A549 (cell line): ENCODE results near the gene RAB3C. TPM values are rescaled to one million over a fixed set of nuclear protein-coding genes. Genes with fewer than 3 reads are reported as not detected.
A peak's percentile ranks its signal among the peaks of the same experiment; 100 is the strongest.

Experiments
- ATAC-seq, 2 experiments: fragments of 200-7000 bp in 1 of 2; fragments of >200 bp in 1 of 2; cut with Nextera tagmentation in 1 of 2; cut with Tn5 transposase in 1 of 2; 3 replicates each; pipeline versions ENCODE4 v1.8.0 to v1.9.1; 2018 to 2020; ENCODE audit warnings: mild to moderate bottlenecking in 1 of 2, moderate library complexity in 1 of 2
- CTCF ChIA-PET: fragments of 300-600 bp; sonication (Branson Sonifier 250); formaldehyde crosslinking; extraction: SDS; loops from one replicate; lab custom pipeline; 2021; ENCODE audit warnings: antibody characterized with exemption, inconsistent platforms; lab: Yijun Ruan, JAX
- POLR2A ChIA-PET: fragments of 350-600 bp; formaldehyde crosslinking; extraction: SDS; loops from one replicate; lab custom pipeline; 2021; ENCODE audit warnings: antibody characterized with exemption, inconsistent platforms; lab: Yijun Ruan, JAX
- DNase-seq, 2 experiments: peaks; one replicate each; pipeline versions ENCODE4 v3.0.0 to v3.0.0-alpha.2; 2011 to 2016; ENCODE audit warnings: low read depth in 1 of 2, low spot score in 1 of 2
- FAIRE-seq: peaks from 2 replicates; lab custom pipeline; 2011; peaks lifted over from hg19 to GRCh38; lab: Jason Lieb, UNC
- H3K27ac ChIP-seq, 2 experiments: fragments of >200 bp; sonication (Bioruptor Twin); formaldehyde crosslinking; 3 replicates each; pipeline ENCODE4 v1.5.1; 2016 to 2017
- H3K4me1 ChIP-seq: fragments of >200 bp; sonication (Bioruptor Twin); formaldehyde crosslinking; 3 replicates; pipeline ENCODE4 v1.6.1; 2016
- H3K4me2 ChIP-seq: fragments of >200 bp; sonication (Bioruptor Twin); formaldehyde crosslinking; 3 replicates; pipeline ENCODE4 v1.6.1; 2016
- H3K4me3 ChIP-seq: fragments of >200 bp; sonication (Bioruptor Twin); formaldehyde crosslinking; 3 replicates; pipeline ENCODE4 v1.5.1; 2016
- H3K9me3 ChIP-seq: fragments of >200 bp; sonication (Bioruptor Twin); formaldehyde crosslinking; 3 replicates; pipeline ENCODE4 v1.6.1; 2016
- BHLHE40 ChIP-seq: IDR thresholded peaks from 2 replicates; pipeline ENCODE4 v1.6.1; 2012; ENCODE audit warnings: low read depth, low read length, inconsistent platforms
- CBX8 ChIP-seq: fragments of 200-600 bp; sonication (generic); IDR thresholded peaks from 2 replicates; pipeline ENCODE4 v1.6.1; 2016
- CHD4 ChIP-seq: fragments of 200-600 bp; sonication (generic); IDR thresholded peaks from 2 replicates; pipeline ENCODE4 v1.6.1; 2016; ENCODE audit warnings: antibody characterized with exemption, mild to moderate bottlenecking, borderline replicate concordance
- EHMT2 ChIP-seq: fragments of 200-600 bp; sonication (generic); IDR thresholded peaks from 2 replicates; pipeline ENCODE4 v1.6.1; 2016; ENCODE audit warnings: antibody characterized with exemption, low read depth, mild to moderate bottlenecking, moderate library complexity
- FOSB ChIP-seq: fragments of 250-450 bp; sonication (Bioruptor Pico); IDR thresholded peaks from 2 replicates; pipeline ENCODE4 v1.5.0; 2020; ENCODE audit warnings: mild to moderate bottlenecking, moderate library complexity
- FOXS1 ChIP-seq: fragments of 250-450 bp; sonication (Bioruptor Pico); IDR thresholded peaks from 2 replicates; pipeline ENCODE4 v1.5.0; 2020; ENCODE audit warnings: mild to moderate bottlenecking, moderate library complexity
- HEYL ChIP-seq: fragments of 250-450 bp; sonication (Bioruptor Pico); IDR thresholded peaks from 2 replicates; pipeline ENCODE4 v1.8.0; 2021; ENCODE audit warnings: mild to moderate bottlenecking, moderate library complexity
- HOXB13 ChIP-seq: fragments of 250-450 bp; sonication (Bioruptor Pico); IDR thresholded peaks from 2 replicates; pipeline ENCODE4 v1.5.0; 2020; ENCODE audit warnings: low read depth, mild to moderate bottlenecking, moderate library complexity
- JUNB ChIP-seq: fragments of >200 bp; sonication (Bioruptor Twin); formaldehyde crosslinking; IDR thresholded peaks from 2 replicates; pipeline ENCODE4 v1.6.1; 2016
- KDM1A ChIP-seq: fragments of 200-600 bp; sonication (generic); IDR thresholded peaks from 2 replicates; pipeline ENCODE4 v1.6.1; 2016; ENCODE audit warnings: low read depth, mild to moderate bottlenecking
- KDM5A ChIP-seq: fragments of 200-600 bp; sonication (generic); IDR thresholded peaks from 2 replicates; pipeline ENCODE4 v1.6.1; 2016; ENCODE audit warnings: antibody characterized with exemption, mild to moderate bottlenecking
- MAFK ChIP-seq: fragments of 450-650 bp; IDR thresholded peaks from 2 replicates; pipeline ENCODE4 v1.6.1; 2014; ENCODE audit not compliant: partially characterized antibody
- MAZ ChIP-seq: fragments of 150-350 bp; IDR thresholded peaks from 2 replicates; pipeline ENCODE4 v1.6.1; 2014; ENCODE audit warnings: antibody characterized with exemption, low read depth, low read length, borderline replicate concordance
- NPAS2 ChIP-seq: fragments of 250-450 bp; sonication (Bioruptor Pico); IDR thresholded peaks from 2 replicates; pipeline ENCODE4 v1.8.0; 2022; ENCODE audit warnings: mild to moderate bottlenecking, moderate library complexity, borderline replicate concordance
- NR3C1 ChIP-seq: fragments of >200 bp; sonication (Bioruptor Twin); formaldehyde crosslinking; IDR thresholded peaks from 3 replicates; pipeline ENCODE4 v1.6.1; 2017
- POLR2A ChIP-seq: IDR thresholded peaks from 2 replicates; pipeline ENCODE4 v1.6.1; 2012; ENCODE audit warnings: mild to moderate bottlenecking, low read length
- POLR2AphosphoS2 ChIP-seq: conservative IDR thresholded peaks from 2 replicates; pipeline ENCODE4 v1.6.1; 2012; ENCODE audit warnings: low read length, improper control_type of control experiment, inconsistent platforms
- RAD21 ChIP-seq, 2 experiments: fragments of >200 bp in 1 of 2; sonication (Bioruptor Twin) in 1 of 2; formaldehyde crosslinking in 1 of 2; IDR thresholded peaks in 1 of 2; conservative IDR thresholded peaks in 1 of 2; 2 replicates in 1 of 2; 3 replicates in 1 of 2; pipeline ENCODE4 v1.6.1; 2012 to 2018; ENCODE audit warnings: inconsistent platforms in 1 of 2
- RCOR1 ChIP-seq: fragments of 150-350 bp; IDR thresholded peaks from 2 replicates; pipeline ENCODE4 v1.6.1; 2014; ENCODE audit warnings: antibody characterized with exemption, low read length, low read depth
- RFX5 ChIP-seq: fragments of 450-650 bp; IDR thresholded peaks from 2 replicates; pipeline ENCODE4 v1.7.1; 2014; ENCODE audit warnings: antibody characterized with exemption, mild to moderate bottlenecking, moderate library complexity
- RNF2 ChIP-seq: fragments of 200-600 bp; sonication (generic); IDR thresholded peaks from 2 replicates; pipeline ENCODE4 v1.6.1; 2016; ENCODE audit warnings: low read depth, mild to moderate bottlenecking, antibody characterized with exemption, moderate library complexity, borderline replicate concordance
- SMC3 ChIP-seq: fragments of >200 bp; sonication (Bioruptor Twin); formaldehyde crosslinking; IDR thresholded peaks from 3 replicates; pipeline ENCODE4 v1.6.1; 2018; ENCODE audit warnings: inconsistent platforms
- TFCP2L1 ChIP-seq: fragments of 250-450 bp; sonication (Bioruptor Pico); IDR thresholded peaks from 2 replicates; pipeline ENCODE4 v1.5.0; 2021; ENCODE audit warnings: mild to moderate bottlenecking
- TP53 ChIP-seq: fragments of 250-450 bp; sonication (Bioruptor Pico); IDR thresholded peaks from 2 replicates; pipeline ENCODE4 v1.5.0; 2021; ENCODE audit warnings: mild to moderate bottlenecking, moderate library complexity
- ZNF302 ChIP-seq: fragments of 250-450 bp; sonication (Bioruptor Pico); IDR thresholded peaks from 2 replicates; pipeline ENCODE4 v1.9.0; 2021; ENCODE audit warnings: inconsistent platforms, mild to moderate bottlenecking, moderate library complexity
- ZSCAN20 ChIP-seq: fragments of 250-450 bp; sonication (Bioruptor Pico); IDR thresholded peaks from 2 replicates; pipeline ENCODE4 v1.8.0; 2022; ENCODE audit warnings: mild to moderate bottlenecking, moderate library complexity
- WGBS: methylation state at CpG from one replicate; pipeline ENCODE4 v1.1.6; 2017; ENCODE audit errors: missing lambda C conversion rate; 5-methylcytosine and 5-hydroxymethylcytosine counted together
- polyA plus RNA-seq, 4 experiments: library from polyadenylated mRNA; depleted of rRNA in 3 of 4; stranded (reverse); fragments of >200 nt; fragmentation: RNase III in 1 of 4; extraction: RNeasy Plus Mini Kit Qiagen cat#74134 plus additional on column Dnase treatment in 1 of 4; gene quantifications; 2 replicates in 3 of 4; 3 replicates in 1 of 4; pipeline ENCODE4 v1.2.3, GENCODE V29; 2011 to 2017
- TF ChIP-seq, protein P1 (sequence below): fragments of 250-450 bp; sonication (Bioruptor Pico); IDR thresholded peaks from 2 replicates; pipeline ENCODE4 v1.5.0; 2020; ENCODE audit warnings: low read depth, mild to moderate bottlenecking, moderate library complexity
- TF ChIP-seq, protein P2 (sequence below): fragments of >200 bp; sonication (Bioruptor Twin); formaldehyde crosslinking; IDR thresholded peaks from 3 replicates; pipeline ENCODE4 v1.6.1; 2016

Gene RAB3C
- polyA plus RNA-seq, 2 of the 4 experiments (the other 2 are of a cell fraction), result not detected

DNA sequence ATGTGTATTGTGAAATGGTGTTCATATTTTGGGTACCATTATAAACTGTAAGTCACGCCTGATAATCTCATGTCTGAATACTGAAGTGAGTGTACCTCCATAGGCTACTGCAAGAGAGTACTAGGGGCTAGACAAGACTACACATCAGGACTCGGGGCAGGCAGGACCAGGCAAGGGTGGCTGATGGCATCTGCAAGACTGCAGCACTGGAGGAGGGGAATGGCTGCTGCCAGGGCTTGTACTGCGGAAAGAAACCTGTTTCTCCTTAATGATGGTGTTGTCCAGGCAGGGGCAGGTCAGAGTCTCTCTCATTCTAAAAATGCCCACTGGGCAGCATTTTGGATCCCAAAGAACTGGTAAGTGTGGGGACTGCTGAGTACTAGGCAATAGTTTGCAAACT is 172.5 kb downstream of the RAB3C start:
- WGBS, result 29% methylated on average over 3 of the region's 3 CpGs
- Histone ChIP-seq H3K4me1 (no peaks in the 10 kb centered on the region), H3K4me3 (no peak overlapping the region), H3K27ac (no peak overlapping the region), H3K4me2 (no peak overlapping the region), H3K9me3 (no peaks in the 10 kb centered on the region)
- DNase-seq (no peak), FAIRE-seq (no peak), ATAC-seq (0 out of 6 replicates have a peak, but pooled peaks of 1 of the 2 experiments have one; percentile 34)
- TF ChIP-seq KDM1A, result no peak
- no peak for TF ChIP-seq TFCP2L1 (CRISPR knock-in tag)
- TF ChIP-seq HOXB13, result no peak
- TF ChIP-seq NPAS2, result no peak
- TF ChIP-seq RNF2, result no peak
- TF ChIP-seq BHLHE40, result no peak
- TF ChIP-seq ZNF302 (CRISPR knock-in tag), result no peak
- TF ChIP-seq EHMT2, result no peak
- no peak for TF ChIP-seq POLR2A
- TF ChIP-seq FOSB (CRISPR knock-in tag), result no peak
- no peak for TF ChIP-seq NR3C1
- ChIA-PET POLR2A (no interaction called here), CTCF (no interaction called here)

DNA sequence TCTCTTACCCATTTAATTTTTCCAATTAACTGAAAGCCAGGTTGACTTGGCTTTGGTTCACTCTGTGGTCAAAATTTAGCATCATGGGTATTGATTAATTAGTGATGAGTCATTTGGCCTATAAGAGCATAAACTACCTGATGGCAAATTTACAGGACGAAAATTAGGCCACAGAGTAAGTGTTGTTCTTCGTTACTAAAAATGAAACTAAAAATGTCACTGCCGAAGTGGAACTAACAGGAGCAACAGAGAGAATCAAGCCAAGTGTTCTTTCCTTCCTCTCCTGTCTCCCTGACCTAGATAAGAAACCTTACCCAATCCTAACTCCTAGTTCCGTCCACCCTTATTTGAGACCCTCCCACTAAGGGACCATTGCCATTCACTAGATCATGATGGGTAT is 176.9 kb downstream of the RAB3C start:
- FAIRE-seq, result no peak
- CTCF ChIA-PET, result no interaction called here
- Histone ChIP-seq H3K27ac (no peak overlapping the region), H3K4me2 (peak overlapping the region; percentile 70), H3K4me1 (no peaks in the 10 kb centered on the region), H3K9me3 (no peaks in the 10 kb centered on the region), H3K4me3 (peak overlapping the region; percentile 27; the same call in 1 of the 3 replicates)
- no peak for ATAC-seq
- DNase-seq, result no peak
- POLR2A ChIA-PET, result no interaction called here
- WGBS, result 41% methylated on average over 4 of the region's 4 CpGs
- TF ChIP-seq RAD21 (conservative IDR thresholded peaks at IDR 0.05 in 1 of 2, IDR thresholded peaks at IDR 0.05 in 1 of 2) (no peak), CHD4 (no peak), RNF2 (no peak), RFX5 (no peak), POLR2AphosphoS2 (no peak)

DNA sequence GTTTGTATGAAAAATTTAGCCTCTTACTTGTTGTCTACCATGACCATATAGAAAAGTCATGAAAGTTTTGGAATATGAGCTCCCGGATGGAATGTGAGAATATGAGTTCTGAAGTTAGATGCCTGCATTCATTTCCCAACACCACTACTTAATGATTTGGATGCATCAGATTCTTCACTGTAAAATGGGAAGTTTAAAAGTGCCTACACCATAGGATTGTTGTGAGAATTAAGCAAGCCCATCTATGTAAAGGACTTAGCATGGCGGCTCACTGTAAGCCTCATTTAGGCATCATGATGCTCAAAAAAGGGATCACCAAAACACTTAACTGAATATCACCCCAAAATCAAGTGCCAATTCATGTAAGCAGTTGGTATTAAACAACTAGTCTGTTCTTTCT is 177.3 kb downstream of the RAB3C start:
- peak overlapping the region; percentile 70 for H3K4me2 ChIP-seq

DNA sequence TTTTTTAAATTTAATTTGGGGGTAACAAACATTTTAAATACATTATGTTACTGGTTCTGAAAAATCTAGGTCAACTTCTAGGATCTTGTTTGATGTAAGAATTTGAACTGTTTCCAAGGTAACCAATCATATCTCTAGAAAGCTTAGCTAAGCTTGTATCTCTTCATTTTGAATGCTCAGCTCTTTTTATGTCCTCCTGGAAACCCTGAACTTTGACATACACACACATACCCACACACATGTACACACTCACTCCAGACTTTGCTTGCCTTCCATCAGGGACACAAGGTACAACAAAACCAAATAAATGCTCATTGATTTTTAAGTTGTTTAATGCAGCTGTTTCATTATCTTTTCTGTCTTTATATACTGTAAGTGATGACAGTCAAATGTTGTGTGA is 178.5 kb downstream of the RAB3C start:
- no peak overlapping the region for H3K27ac ChIP-seq
- CTCF ChIA-PET, result no interaction called here
- no peak for FAIRE-seq
- ATAC-seq, result no peak
- TF ChIP-seq SMC3 (no peak), HOXB13 (no peak), EHMT2 (no peak), TP53 (no peak), ZNF302 (CRISPR knock-in tag) (no peak), MAFK (peak; percentile 2)
- TF ChIP-seq, all 56 proteins: peak for 1
- Histone ChIP-seq H3K4me3 (no peak overlapping the region), H3K9me3 (no peaks in the 10 kb centered on the region), H3K4me1 (no peaks in the 10 kb centered on the region), H3K4me2 (no peak overlapping the region)
- POLR2A ChIA-PET, result no interaction called here
- DNase-seq, result no peak

More for the DNA sequence above, 177.3 kb downstream of the RAB3C start:
- no peak overlapping the region for H3K27ac ChIP-seq
- POLR2A ChIA-PET, result no interaction called here
- 88% methylated on average over 2 of the region's 2 CpGs for WGBS
- H3K9me3 ChIP-seq, result no peaks in the 10 kb centered on the region
- no peak overlapping the region; the same call in 2 of the 3 replicates for H3K4me3 ChIP-seq
- CTCF ChIA-PET, result interaction anchor here (0.6 kb wide), 1 partner anchor 53 kb away, joined by 3 read pairs; no protein-coding TSS in a partner anchor
- H3K4me1 ChIP-seq, result no peaks in the 10 kb centered on the region
- FAIRE-seq (peak; percentile 74), ATAC-seq (no peak), DNase-seq (no peak)
- TF ChIP-seq ZSCAN20 (CRISPR knock-in tag), result no peak

DNA sequence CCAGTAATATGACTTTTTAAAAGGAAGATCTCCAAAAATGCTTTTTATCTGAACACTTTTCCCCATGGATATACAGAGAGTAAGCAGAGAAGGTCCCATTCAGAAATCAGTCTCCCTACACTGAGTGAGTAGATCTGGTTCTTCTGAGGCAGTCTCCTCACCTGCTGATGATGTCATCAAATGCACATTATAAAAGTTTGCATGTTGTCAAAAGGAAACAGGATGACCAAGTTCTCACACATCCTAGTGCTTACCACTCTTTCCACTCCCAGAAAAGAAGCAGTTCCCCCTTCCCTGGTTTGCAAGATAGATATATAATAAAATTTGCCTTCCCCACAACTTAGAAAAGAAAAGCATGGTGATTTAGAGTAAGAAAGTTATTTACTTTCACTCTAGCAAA is 180.5 kb downstream of the RAB3C start:
- ChIA-PET CTCF (interaction anchor here (0.6 kb wide), 1 partner anchor 21 kb away, joined by 3 read pairs; no protein-coding TSS in a partner anchor), POLR2A (no interaction called here)
- DNase-seq, result no peak
- Histone ChIP-seq H3K4me2 (no peak overlapping the region), H3K4me1 (no peaks in the 10 kb centered on the region), H3K27ac (no peak overlapping the region), H3K9me3 (no peaks in the 10 kb centered on the region), H3K4me3 (no peak overlapping the region)
- no peak for ATAC-seq
- FAIRE-seq, result no peak
- no peak for TF ChIP-seq POLR2A
- TF ChIP-seq RCOR1, result no peak
- no peak for TF ChIP-seq CBX8
- no peak for TF ChIP-seq MAZ
- TF ChIP-seq EHMT2, result no peak
- TF ChIP-seq, protein P1, sequence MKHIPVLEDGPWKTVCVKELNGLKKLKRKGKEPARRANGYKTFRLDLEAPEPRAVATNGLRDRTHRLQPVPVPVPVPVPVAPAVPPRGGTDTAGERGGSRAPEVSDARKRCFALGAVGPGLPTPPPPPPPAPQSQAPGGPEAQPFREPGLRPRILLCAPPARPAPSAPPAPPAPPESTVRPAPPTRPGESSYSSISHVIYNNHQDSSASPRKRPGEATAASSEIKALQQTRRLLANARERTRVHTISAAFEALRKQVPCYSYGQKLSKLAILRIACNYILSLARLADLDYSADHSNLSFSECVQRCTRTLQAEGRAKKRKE (CRISPR knock-in tag), result no peak
- no peak for TF ChIP-seq KDM5A
- no peak for TF ChIP-seq JUNB
- TF ChIP-seq, protein P2, sequence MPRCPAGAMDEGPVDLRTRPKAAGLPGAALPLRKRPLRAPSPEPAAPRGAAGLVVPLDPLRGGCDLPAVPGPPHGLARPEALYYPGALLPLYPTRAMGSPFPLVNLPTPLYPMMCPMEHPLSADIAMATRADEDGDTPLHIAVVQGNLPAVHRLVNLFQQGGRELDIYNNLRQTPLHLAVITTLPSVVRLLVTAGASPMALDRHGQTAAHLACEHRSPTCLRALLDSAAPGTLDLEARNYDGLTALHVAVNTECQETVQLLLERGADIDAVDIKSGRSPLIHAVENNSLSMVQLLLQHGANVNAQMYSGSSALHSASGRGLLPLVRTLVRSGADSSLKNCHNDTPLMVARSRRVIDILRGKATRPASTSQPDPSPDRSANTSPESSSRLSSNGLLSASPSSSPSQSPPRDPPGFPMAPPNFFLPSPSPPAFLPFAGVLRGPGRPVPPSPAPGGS, result no peak
- no peak for TF ChIP-seq HEYL (CRISPR knock-in tag)
- no peak for TF ChIP-seq FOXS1
- TF ChIP-seq NPAS2, result no peak
- no peak for TF ChIP-seq POLR2AphosphoS2
